Measurements from ENCODE around the gene ZNF101.
"Not testable (repeated sequence)": the region's sequence is repeated elsewhere in the genome, so short reads cannot be mapped to it uniquely, and the experiment has no call there.

ZNF101 gene

DNA sequence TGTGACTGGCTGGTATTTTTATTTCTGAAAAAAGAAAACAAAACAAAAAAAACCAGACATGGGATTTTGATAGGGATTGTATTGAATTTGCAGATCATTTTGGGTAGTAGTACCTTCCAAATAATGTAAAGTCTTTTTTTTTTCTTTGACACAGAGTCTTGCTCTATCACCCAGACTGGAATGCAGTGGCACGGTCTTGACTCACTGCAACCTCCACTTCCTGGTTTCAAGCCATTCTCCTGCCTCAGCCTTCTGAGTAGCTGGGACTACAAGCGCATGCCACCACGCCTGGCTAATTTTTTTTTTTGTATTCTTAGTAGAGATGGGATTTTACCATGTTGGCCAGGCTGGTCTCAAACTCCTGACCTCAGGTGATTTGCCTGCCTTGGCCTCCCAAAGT lies 4.2 kb downstream of the ZNF101 start:
- no peak overlapping the region for H3K4me3 ChIP-seq (ENCODE audit: low read depth, low read length)
- no peak for DNase-seq (ENCODE audit: low read depth)
- in situ Hi-C loops (cut with HindIII; ENCODE audit: low sequenced_read_pairs): no loop called here
- TF ChIP-seq, protein P1, sequence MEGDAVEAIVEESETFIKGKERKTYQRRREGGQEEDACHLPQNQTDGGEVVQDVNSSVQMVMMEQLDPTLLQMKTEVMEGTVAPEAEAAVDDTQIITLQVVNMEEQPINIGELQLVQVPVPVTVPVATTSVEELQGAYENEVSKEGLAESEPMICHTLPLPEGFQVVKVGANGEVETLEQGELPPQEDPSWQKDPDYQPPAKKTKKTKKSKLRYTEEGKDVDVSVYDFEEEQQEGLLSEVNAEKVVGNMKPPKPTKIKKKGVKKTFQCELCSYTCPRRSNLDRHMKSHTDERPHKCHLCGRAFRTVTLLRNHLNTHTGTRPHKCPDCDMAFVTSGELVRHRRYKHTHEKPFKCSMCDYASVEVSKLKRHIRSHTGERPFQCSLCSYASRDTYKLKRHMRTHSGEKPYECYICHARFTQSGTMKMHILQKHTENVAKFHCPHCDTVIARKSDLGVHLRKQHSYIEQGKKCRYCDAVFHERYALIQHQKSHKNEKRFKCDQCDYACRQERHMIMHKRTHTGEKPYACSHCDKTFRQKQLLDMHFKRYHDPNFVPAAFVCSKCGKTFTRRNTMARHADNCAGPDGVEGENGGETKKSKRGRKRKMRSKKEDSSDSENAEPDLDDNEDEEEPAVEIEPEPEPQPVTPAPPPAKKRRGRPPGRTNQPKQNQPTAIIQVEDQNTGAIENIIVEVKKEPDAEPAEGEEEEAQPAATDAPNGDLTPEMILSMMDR (IDR thresholded peaks at IDR 0.05; ENCODE audit: low read depth, low read length, missing control alignments): no peak

DNA sequence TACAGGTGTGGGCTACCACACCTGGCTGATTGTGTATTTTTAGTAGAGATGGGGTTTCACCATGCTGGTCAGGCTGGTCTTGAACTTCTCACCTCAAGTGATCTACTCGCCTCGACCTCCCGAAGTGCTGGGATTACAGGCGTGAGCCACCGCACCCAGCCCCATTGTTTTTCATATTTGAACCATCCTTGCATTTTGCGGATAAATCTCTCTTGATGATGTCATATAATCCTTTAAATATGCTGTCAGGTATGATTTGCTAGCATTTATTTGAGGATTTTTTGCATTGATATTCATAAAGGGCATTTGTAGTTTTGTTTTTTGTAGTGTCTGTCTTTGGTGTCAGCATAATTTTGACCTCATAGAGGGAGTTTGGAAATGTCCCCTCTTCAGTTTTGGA lies 5.7 kb downstream of the ZNF101 start:
- in situ Hi-C loops (cut with HindIII; ENCODE audit: low sequenced_read_pairs): no loop called here
- TF ChIP-seq, protein P1 (IDR thresholded peaks at IDR 0.05; ENCODE audit: low read depth, low read length, missing control alignments): no peak
- DNase-seq (ENCODE audit: low read depth): no peak
- H3K4me3 ChIP-seq (ENCODE audit: low read depth, low read length): no peak overlapping the region

DNA sequence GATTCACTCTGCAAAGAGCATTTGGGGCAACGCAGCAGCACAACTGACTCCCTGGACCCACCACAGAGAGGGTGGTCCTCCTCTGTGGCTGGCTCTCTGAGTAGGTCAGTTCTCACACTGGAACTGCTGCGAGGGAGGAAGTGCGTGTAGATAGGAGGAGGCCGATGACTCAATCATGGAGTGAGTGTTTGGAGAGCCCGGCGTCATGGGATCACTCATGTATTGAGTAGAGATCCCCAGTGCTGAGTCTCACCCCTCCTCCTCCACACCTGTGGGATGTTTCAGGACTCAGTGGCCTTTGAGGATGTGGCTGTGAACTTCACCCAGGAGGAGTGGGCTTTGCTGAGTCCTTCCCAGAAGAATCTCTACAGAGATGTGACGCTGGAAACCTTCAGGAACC lies 8.9 kb downstream of the ZNF101 start:
- TF ChIP-seq, protein P1 (IDR thresholded peaks at IDR 0.05; ENCODE audit: low read depth, low read length, missing control alignments): no peak
- in situ Hi-C loops (cut with HindIII; ENCODE audit: low sequenced_read_pairs): no loop called here
- no peak for DNase-seq (ENCODE audit: low read depth)
- H3K4me3 ChIP-seq (ENCODE audit: low read depth, low read length): no peak overlapping the region

DNA sequence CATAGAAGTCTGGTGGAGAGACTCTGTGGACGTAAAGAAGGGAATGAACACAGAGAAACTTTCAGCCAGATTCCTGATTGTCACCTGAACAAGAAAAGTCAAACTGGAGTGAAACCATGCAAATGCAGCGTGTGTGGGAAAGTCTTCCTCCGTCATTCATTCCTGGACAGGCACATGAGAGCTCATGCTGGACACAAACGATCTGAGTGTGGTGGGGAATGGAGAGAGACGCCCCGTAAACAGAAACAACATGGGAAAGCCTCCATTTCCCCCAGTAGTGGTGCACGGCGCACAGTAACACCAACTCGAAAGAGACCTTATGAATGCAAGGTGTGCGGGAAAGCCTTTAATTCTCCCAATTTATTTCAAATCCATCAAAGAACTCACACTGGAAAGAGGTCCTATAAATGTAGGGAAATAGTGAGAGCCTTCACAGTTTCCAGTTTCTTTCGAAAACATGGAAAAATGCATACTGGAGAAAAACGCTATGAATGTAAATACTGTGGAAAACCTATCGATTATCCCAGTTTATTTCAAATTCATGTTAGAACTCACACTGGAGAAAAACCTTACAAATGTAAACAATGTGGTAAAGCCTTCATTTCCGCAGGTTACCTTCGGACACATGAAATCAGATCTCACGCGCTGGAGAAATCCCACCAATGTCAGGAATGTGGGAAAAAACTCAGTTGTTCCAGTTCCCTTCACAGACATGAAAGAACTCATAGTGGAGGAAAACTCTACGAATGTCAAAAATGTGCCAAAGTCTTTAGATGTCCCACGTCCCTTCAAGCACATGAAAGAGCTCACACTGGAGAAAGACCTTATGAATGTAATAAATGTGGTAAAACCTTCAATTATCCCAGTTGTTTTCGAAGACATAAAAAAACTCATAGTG lies 10.8 kb downstream of the ZNF101 start:
- no peak overlapping the region for H3K4me3 ChIP-seq (ENCODE audit: low read depth, low read length)
- TF ChIP-seq, protein P1 (IDR thresholded peaks at IDR 0.05; ENCODE audit: low read depth, low read length, missing control alignments): no peak
- in situ Hi-C loops (cut with HindIII; ENCODE audit: low sequenced_read_pairs): no loop called here
- DNase-seq (ENCODE audit: low read depth): no peak

DNA sequence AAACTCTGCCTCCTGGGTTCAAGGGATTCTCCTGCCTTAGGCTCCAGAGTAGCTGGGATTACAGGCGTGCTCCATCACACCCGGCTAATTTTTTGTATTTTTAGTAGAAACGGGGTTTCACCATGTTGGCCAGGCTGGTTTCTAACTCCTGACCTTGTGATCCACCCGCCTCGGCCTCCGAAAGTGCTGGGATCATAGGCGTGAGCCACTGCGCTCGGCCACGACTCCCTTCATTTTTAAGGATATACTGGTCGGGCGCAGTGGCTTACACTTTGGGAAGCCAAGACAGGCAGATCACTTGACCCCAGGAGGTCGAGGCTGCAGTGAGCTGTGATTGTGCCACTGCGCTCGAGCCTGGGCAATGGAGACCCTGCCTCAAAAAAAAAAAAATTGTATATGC lies 17.5 kb downstream of the ZNF101 start:
- in situ Hi-C loops (cut with HindIII; ENCODE audit: low sequenced_read_pairs); DNase-seq (ENCODE audit: low read depth); H3K4me3 ChIP-seq (ENCODE audit: low read depth, low read length): not testable (repeated sequence)

DNA sequence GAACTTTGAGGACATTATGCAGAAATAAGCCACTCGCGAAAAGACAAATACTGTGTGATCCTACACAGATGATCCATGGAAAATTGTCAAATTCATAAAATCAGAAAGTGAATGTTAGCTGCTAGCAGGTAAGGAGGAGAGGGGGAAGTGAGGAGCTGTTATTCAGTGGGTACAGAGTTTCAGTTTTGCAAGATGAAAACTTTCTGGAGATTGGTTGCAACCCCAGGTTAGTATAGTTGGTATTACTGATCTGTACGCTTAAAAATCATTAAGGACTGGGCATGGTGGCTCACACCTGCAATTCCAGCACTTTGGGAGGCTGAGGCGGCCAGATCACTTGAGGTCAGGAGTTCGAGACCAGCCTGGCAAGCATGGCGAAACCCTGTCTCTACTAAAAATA lies 17.9 kb downstream of the ZNF101 start:
- in situ Hi-C loops (cut with HindIII; ENCODE audit: low sequenced_read_pairs): no loop called here
- no peak overlapping the region for H3K4me3 ChIP-seq (ENCODE audit: low read depth, low read length)
- TF ChIP-seq, protein P1 (IDR thresholded peaks at IDR 0.05; ENCODE audit: low read depth, low read length, missing control alignments): no peak
- no peak for DNase-seq (ENCODE audit: low read depth)

DNA sequence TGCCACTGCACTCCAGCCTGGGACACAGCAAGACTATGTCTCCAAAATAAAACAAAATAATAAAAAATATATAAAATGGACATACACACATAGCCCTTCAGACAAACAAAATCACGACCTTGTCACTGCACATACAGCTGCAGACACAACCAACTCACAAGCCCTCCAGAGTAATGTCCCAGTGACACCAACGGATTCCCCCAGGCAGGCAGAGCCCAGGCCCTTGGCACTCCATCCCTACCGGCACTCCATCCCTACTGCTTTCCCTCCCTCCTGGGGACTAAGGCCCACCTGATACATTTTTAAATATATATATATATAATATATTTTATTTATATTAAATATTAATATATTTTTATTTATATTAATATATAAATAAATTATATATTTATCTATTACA lies 18.5 kb downstream of the ZNF101 start:
- DNase-seq (ENCODE audit: low read depth): no peak
- in situ Hi-C loops (cut with HindIII; ENCODE audit: low sequenced_read_pairs): no loop called here
- no peak overlapping the region for H3K4me3 ChIP-seq (ENCODE audit: low read depth, low read length)
- TF ChIP-seq, protein P1 (IDR thresholded peaks at IDR 0.05; ENCODE audit: low read depth, low read length, missing control alignments): no peak

DNA sequence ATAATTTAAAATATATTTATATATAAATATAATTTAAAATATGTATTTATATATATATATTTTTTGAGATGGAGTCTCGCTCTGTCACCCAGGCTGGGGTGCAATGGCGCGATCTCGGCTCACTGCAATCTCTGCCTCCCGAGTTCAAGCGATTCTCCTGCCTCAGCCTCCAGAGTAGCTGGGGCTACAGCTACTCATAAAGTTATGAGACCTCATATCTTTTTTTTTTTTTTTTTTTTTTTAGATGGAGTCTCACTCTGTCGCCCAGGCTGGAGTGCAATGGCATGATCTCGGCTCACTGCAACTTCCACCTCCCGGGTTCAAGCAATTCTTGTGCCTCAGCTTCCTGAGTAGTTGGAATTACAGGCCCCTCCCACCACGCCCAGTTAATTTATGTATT lies 20.4 kb downstream of the ZNF101 start:
- DNase-seq (ENCODE audit: low read depth); H3K4me3 ChIP-seq (ENCODE audit: low read depth, low read length); in situ Hi-C loops (cut with HindIII; ENCODE audit: low sequenced_read_pairs): not testable (repeated sequence)
